Sciatic nerve (tissue), 2 donors: ENCODE data around the gene GSTT2B. TPM values are rescaled to one million over a fixed set of nuclear protein-coding genes. Genes with fewer than 3 reads are reported as not detected.
"Not testable (repeated sequence)": the region's sequence is repeated elsewhere in the genome, so short reads cannot be mapped to it uniquely, and the experiment has no call there.

Experiments
- ATAC-seq: fragments of 200-7000 bp; cut with Tn5 transposase; one replicate; pipeline ENCODE4 v1.9.1; 2020; ENCODE audit warnings: mild to moderate bottlenecking, moderate library complexity
- DNase-seq: peaks from one replicate; pipeline ENCODE4 v3.0.0-alpha.2; 2020; ENCODE audit warnings: low spot score
- intact Hi-C: fragments of 100-400 bp; cut with DNase I; formaldehyde crosslinking; loops from one replicate; pipeline ENCODE4 v1.14.2; 2022
- total RNA-seq: library from RNA; stranded (reverse); fragmentation: NEBNext Ultra II Directional; extraction: Animal tissue kit (Norgen Biotek cat#: 25700); gene quantifications from one replicate; pipeline ENCODE4 v1.2.1, GENCODE V29; 2021
- donor health status: DM: no; HTN: no; CAD: no.
- donor health status: DM: no; HTN: no; CAD: no.

The GSTT2B gene
- 19.5 TPM for total RNA-seq

DNA sequence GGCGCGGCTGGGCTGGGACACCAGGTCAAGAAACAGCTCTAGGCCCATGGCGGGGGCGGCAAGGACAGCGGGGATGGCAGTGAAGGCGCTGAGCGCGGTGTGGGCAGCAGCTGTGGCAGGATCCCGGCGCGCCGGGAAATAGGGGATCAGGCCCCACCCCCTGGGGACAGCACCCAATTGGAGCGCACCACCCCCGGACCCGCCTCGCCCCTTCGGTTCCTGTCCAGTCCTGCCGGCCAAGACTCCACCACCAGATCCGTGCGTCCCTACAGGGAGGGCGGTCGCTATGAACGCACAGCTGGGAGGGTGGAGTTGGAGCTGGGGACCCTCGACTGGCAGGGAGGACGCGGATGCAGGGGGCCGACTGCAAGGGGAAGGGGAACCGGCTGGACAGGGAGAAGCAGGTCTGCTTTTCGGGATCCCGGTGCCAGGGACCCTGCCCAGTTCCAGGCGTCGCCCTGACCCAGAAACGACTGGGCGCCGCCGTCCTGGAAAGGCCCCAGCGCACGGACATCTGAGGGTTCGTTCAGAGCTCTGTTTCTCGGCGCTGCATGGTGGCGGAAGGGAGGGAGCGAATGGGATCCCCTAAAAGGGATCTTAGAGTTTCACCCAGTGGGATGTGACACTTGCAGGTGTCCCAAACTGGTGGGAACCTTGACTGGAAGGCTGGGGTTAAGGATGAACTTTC lies at the start of gene GSTT2B:
TSS of gene GSTT2B (minus strand) at position 112 of the 688 bp plus-strand sequence. CDS start at position 48, 64 bp downstream.
- DNase-seq, intact Hi-C loops: not testable (repeated sequence)
- ATAC-seq, result peak; percentile 76

GRCh38 chr22:24010018-24010391 lies 49.0 kb upstream of the GSTT2B start:
- DNase-seq (no peak), ATAC-seq (no peak)
- intact Hi-C loops, result no loop called here

GRCh38 chr22:24009227-24010017 lies 48.4 kb upstream of the GSTT2B start:
- intact Hi-C loops, result loop anchor here (10.0 kb wide), 1 partner anchor 165 kb away; no protein-coding TSS in a partner anchor
- no peak for DNase-seq

DNA sequence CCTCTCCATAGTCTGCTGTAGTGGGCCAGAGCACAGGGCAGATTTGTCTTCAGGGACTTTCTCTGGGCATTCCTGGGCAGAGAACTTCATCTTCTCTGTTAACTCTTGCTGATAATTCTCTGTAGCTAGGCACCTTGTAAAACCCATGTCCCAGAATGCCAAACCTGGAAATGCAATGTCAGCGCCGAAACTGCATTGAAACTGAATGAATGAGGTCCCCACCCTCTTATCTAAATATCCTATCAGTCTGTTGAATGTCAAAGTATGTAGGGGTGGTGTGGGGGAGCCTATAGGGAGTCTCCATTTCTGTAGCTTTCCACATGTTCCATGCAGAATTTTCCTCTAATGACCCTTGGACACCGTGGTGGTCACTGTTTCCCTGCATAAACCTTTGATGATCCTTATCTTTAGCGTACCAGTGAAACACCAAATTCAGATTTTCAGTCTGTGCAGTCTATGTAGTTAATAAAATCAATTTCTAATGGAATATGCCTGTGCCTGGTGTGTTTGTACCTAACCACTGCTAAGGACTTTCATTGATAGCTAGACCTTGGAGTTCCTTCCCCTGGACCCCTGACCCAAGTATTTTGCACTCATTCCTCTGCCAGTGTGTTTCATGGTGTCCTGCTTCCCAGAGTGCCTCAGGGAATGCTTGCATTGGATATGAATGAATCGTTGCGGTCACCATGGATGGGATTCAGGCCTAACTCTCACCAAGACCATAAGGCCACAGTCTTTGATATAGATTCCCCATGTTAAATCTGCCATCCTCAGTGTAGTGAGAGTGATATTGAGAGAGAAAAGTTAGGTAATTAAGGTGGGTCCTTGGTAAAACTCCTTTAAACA lies 47.6 kb upstream of the GSTT2B start:
- intact Hi-C loops, result loop anchor here (10.0 kb wide), 1 partner anchor 166 kb away; no protein-coding TSS in a partner anchor
- DNase-seq (no peak), ATAC-seq (no peak)

More at GRCh38 chr22:24009227-24010017, 48.4 kb upstream of the GSTT2B start:
- ATAC-seq, result no peak

- ATAC-seq (no peak), DNase-seq (no peak)
- intact Hi-C loops, result loop anchor here (10.0 kb wide), 1 partner anchor 167 kb away; no protein-coding TSS in a partner anchor
Observed at GRCh38 chr22:24008022-24008283, 47.0 kb upstream of the GSTT2B start.

DNA sequence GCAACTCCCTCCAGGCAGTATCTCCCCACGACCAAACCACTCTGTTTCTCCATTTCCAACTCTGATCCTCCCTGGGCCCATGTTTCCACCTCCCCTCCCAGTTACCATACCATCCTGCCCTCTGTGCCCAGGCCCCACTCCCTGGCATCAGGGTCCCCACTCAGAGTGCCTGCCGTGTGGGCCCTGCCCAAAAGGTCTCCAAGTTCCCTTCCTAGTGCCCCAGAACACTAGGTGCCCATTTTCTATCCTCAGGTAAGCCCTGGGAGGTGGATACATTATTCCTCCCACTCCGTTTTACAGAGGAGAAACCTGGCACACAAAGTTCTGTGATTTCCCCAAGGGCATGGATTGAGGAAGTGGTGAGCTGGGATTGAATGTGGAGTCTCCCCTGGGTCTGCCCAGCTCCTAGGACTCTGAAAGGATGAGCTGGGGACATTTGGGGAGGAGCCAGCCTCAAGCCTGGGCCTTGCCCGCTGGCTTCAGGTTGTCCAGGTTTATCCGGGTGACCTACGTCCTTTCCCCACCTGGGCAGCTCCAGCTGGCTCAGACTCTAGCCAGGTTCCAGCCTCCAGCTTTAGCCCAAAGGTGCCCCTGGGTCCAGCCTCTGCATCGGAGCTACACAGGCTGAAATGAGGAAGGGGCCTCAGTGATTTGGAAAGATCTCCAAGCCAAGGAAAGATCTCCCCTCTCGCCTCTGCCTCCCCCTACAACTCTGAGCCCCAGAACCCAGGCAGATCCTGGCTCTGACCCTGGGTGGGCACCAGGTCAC lies 46.4 kb upstream of the GSTT2B start:
- DNase-seq (no peak), ATAC-seq (no peak)
- intact Hi-C loops, result loop anchor here (2.0 to 10.0 kb wide), 2 partner anchors 69 to 167 kb away; no protein-coding TSS in a partner anchor

DNA sequence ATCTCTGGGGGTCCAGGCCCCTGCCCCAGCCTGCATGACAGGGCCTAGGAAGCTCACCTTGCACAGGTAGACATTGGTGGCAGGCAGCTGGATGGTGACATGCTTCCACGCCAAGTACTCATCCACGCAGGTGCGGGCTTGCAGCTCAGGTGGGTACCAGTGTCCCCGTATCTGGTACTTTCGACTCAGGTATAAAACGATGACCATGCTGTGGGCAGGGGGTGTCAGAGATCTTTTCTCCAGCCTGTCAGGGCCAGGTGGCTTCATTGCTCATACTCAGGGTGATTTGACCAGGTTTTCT lies 45.9 kb upstream of the GSTT2B start:
- intact Hi-C loops, result loop anchor here (2.0 to 10.0 kb wide), 2 partner anchors 68 to 168 kb away; no protein-coding TSS in a partner anchor
- ATAC-seq, result no peak
- DNase-seq, result no peak

DNA sequence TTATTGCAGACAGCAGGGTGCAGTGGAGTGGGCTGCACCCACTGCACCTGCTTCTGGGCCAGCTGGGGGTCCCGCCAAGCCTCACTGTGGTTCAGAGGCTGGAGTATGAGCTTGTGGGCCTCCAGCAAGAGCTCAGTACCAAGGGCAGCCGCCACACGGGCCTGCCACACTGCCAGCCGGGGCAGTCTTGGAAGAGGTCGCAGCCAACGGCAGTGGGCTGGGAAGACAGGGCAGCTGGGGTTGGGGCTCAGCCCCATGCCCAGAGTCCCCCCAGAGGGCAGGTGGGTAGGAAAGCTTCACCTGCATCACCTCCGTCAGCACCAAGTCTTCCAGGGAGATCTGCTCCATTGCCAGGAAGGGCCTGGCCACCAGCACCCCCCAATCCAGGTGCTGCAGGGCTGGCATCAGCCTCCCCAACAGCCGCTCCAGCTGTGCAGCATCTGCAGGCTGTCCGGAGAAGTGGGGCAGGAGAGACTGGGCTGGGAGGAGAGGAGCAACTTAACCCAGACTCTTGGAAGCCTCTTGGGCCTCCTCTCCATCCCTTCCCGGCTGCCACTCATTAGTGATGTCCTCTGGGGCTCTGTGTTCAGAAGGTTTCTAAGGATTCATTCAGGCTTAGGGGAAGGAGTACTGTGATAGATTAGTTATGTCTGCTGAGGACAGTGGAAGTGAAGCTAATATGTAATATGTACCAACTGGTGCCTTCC lies 45.4 kb upstream of the GSTT2B start:
- ATAC-seq, result no peak
- DNase-seq, result no peak
- intact Hi-C loops, result loop anchor here (2.0 to 10.0 kb wide), 2 partner anchors 68 to 168 kb away; no protein-coding TSS in a partner anchor

DNA sequence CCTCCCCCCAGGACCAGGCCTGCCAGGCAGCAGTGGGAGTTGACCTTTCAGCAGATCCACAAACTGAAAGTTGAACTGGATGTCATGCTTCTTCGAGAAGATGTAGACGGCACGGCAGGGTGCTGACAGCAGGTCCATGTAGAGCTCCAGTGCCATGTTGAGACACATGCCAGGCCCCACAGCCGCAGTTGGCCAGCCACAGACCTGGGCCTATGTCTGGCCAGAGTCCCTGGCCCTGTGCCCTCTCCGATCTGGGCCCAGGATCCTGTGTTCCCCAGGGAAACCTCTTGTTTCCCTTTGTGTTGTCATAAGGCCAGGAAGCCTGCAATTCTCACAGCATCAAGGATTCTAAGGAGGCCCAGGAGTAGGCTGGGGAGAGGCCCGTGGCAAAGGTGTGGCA lies 44.2 kb upstream of the GSTT2B start, which contains the start of gene GSTT4:
TSS of gene GSTT4 (minus strand) at position 253 of the 400 bp plus-strand sequence. CDS start at position 156, 97 bp downstream.
- peak; percentile 43 for ATAC-seq
- no peak for DNase-seq
- intact Hi-C loops, result loop anchor here (10.0 kb wide), 1 partner anchor 170 kb away; no protein-coding TSS in a partner anchor

DNA sequence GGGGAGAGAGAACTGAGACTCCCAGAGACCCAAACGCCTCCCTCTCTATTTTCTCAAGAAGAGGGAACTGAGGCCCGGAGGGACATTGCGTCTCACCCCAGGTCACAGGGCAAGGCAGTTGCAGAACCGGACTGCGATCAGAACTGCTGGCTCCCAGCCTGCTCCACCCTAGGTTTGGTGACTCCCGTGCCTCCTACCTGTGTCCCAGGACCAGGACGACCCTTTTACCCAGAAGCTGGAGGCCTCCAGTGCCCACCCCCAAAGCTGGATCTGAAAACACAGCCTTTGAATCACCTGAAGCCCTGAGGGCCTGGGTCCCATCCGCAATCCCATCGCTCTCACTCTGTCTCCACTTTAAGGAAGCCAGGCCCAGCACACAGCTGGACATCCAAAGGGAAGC lies 42.9 kb upstream of the GSTT2B start:
- no peak for ATAC-seq
- intact Hi-C loops, result loop anchor here (10.0 kb wide), 1 partner anchor 171 kb away; no protein-coding TSS in a partner anchor
- no peak for DNase-seq

DNA sequence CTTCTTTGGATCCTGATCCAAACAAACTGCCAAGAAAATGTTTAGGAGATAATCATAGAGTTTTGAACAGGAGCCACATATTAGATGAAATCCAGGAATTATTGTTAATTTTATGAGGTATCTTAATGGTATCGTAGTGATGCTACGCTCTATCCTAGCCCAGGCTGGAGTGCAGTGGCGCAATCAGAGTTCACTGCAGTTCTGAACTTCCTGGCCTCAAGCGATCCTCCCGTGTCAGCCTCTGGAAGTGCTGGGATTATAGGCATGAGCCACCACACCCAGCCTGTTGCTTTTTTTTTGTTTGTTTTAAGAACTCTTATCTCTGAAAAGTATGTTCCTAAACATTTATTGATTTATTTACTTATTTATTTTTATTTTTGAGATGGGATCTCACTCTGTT lies 41.9 kb upstream of the GSTT2B start:
- intact Hi-C loops, result loop anchor here (10.0 kb wide), 1 partner anchor 172 kb away; no protein-coding TSS in a partner anchor
- ATAC-seq (no peak), DNase-seq (no peak)

- intact Hi-C loops, result loop anchor here (10.0 kb wide), 1 partner anchor 173 kb away; no protein-coding TSS in a partner anchor
- DNase-seq, result no peak
- ATAC-seq, result no peak
Observed at GRCh38 chr22:24002272-24002671, 41.3 kb upstream of the GSTT2B start.

DNA sequence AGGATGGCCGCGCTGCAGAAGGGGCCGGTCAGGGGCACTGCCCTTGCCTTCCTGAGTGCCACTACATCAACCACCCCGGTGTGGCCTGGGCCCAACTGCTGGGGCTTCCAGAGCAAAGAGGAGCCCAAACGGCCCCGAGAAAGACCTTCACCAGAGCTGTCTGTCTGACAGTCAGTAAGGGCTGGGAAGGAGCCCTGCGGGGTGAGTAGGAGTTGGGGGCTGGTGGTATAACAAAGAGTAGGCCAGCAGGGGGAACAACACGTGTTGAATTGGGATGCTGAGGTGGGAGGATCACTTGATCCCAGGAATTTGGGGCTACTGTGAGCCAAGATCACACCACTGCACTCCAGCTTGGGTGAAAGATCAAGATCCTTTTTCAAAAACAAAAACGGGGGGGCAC lies 40.3 kb upstream of the GSTT2B start:
- DNase-seq (no peak), ATAC-seq (no peak)
- intact Hi-C loops, result loop anchor here (10.0 kb wide), 1 partner anchor 173 kb away; no protein-coding TSS in a partner anchor

- intact Hi-C loops, result loop anchor here (10.0 kb wide), 1 partner anchor 175 kb away; no protein-coding TSS in a partner anchor
- not testable (repeated sequence) for DNase-seq, ATAC-seq
Observed at GRCh38 chr22:23999779-24000178, 38.8 kb upstream of the GSTT2B start.

DNA sequence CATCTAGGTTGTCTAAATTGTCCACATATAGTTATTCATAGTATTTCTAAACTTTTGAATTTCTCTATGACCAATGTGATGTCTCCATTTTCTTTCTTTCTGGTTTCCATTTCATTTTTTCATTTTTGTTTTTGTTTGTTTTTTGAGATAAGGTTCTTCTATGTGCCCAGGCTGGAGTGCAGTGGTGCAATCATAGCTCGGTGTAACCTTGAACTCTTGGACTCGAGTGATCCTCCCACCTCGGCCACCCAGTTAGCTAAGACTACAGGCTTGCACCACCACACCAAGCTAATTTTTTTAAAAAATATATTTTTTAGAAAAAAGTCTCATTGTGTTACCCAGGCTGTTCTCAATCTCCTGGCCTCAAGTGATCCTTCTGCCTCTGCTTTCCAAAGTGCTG lies 36.1 kb upstream of the GSTT2B start:
- DNase-seq (no peak), ATAC-seq (no peak)
- intact Hi-C loops, result no loop called here

GRCh38 chr22:23993581-23994177 lies 32.7 kb upstream of the GSTT2B start:
- intact Hi-C loops, DNase-seq, ATAC-seq: not testable (repeated sequence)

DNA sequence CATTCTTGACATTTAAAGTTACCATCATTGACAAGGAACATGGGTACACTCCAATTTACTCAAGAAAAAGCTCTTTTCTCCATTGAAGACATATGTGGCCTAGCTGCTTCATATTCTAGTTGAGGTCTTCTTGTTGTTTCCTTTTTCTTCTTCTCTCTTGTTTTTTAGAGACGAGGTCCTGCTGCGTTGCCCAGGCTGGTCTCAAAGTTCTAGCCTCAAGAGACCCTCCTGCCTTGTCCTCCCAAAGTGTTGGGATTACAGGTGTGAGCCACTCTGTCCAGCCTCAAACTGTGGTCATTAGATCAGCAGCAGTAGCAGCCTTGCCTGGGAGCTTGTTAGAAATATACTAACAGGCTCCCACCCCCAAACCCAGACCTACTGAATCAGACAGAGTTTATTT lies 32.1 kb upstream of the GSTT2B start:
- ATAC-seq, intact Hi-C loops, DNase-seq: not testable (repeated sequence)
